Omental fat pad (tissue), 4 donors: ENCODE measurements around the gene HSF2. TPM values are rescaled to one million over a fixed set of nuclear protein-coding genes. Genes with fewer than 3 reads are reported as not detected.

ENCODE experiments used
- ATAC-seq: fragments of 150-250 bp; one replicate; pipeline ENCODE4 v1.9.1; 2016; ENCODE audit warnings: mild to moderate bottlenecking, moderate library complexity; ENCODE audit not compliant: low FRiP score
- DNase-seq: peaks from one replicate; pipeline ENCODE4 v3.0.0-alpha.2; 2019; ENCODE audit warnings: low spot score
- total RNA-seq, 4 donors: library from RNA; depleted of rRNA; stranded (reverse); fragments of >200 nt; gene quantifications; one replicate each; pipeline ENCODE4 v1.1.0, GENCODE V29; 2016
- TF ChIP-seq, protein P1 (sequence below), 3 donors: fragments of 450-650 bp; IDR thresholded peaks; one replicate each; pipeline ENCODE4 v1.5.1; 2016 to 2017; ENCODE audit warnings: antibody characterized with exemption in 3 of 3, mild to moderate bottlenecking in 3 of 3, moderate library complexity in 2 of 3

The HSF2 gene
- total RNA-seq, 4 donors from 2014 or later, result 8.9 to 19.5 (median 13.5) TPM

DNA sequence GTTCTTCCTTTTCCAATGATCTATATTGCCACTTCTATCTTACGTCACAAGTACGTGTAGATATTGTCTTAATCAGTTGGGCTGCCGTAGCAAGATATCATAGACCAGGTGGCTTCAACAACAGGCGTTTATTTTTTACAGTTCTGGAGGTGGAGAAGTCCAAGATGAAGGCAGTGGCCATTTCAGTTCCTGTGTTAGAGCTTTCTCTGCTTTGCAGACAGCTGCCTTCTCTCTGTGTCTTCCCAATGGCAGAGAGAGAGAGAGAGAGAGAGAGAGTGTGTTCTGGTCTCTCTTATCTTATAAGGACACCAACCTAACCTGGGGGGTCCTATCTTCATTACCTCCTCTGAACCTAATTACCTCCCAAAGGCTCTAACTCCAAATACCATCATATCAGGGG, 8.3 kb downstream of the HSF2 start:
- TF ChIP-seq, protein P1, sequence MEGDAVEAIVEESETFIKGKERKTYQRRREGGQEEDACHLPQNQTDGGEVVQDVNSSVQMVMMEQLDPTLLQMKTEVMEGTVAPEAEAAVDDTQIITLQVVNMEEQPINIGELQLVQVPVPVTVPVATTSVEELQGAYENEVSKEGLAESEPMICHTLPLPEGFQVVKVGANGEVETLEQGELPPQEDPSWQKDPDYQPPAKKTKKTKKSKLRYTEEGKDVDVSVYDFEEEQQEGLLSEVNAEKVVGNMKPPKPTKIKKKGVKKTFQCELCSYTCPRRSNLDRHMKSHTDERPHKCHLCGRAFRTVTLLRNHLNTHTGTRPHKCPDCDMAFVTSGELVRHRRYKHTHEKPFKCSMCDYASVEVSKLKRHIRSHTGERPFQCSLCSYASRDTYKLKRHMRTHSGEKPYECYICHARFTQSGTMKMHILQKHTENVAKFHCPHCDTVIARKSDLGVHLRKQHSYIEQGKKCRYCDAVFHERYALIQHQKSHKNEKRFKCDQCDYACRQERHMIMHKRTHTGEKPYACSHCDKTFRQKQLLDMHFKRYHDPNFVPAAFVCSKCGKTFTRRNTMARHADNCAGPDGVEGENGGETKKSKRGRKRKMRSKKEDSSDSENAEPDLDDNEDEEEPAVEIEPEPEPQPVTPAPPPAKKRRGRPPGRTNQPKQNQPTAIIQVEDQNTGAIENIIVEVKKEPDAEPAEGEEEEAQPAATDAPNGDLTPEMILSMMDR (IDR thresholded peaks at IDR 0.05), result no peak
- DNase-seq (no peak), ATAC-seq (no peak)

DNA sequence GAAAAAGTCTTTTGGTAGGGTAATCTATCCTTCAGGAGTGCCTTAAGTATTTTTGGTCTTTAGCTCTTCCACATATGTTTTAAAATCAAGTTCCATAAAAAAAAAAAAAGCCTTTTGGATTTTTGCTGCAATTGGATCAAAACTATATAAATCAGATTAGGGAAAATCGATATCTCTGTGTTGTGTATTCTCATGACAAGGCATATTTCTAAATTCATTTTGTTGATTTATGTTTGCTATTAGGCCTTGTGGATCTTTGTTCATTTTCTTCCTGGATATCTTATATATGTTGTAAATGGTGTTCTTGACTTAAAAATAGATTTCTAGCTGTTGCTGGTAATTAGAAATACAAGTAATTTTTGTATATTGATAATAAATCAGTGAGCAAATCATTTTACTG, 8.8 kb downstream of the HSF2 start:
- no peak for DNase-seq
- TF ChIP-seq, protein P1 (IDR thresholded peaks at IDR 0.05), result no peak
- no peak for ATAC-seq

DNA sequence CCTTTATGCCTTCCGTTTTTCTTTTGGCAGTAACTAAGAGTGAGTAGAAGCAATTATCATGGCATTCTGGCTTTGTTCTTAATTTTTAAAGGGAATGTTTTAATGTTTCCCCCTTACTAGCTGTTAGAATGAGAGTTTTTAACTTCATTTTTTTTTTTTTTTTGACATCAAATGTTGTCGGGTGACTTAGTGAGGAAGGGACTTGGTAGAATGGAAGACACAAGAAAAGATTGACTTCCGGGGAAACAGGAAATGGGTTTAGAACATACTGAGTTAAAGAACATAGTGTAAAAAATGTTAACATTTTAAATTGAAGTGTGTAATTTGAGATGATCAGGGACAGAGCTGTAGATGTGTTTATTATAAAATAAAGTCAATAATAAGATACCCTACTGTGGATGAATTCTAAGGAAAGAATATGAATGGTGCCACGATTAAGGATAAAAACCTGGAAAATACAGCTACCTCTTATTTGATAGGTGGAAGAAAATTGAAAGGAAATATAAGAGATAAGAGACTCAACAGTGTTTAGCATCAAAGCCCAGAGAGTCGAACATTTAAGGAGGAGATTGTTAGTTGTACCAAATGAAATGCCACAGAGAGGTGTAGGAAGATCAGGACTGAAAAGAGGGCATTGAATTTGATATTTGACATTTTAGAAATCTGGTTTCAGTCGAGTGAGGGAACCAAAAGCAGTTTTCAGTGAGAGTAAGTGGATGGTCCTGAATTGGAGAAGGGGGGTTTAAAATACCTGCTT, 9.4 kb downstream of the HSF2 start:
- TF ChIP-seq, protein P1 (IDR thresholded peaks at IDR 0.05), result no peak

DNA sequence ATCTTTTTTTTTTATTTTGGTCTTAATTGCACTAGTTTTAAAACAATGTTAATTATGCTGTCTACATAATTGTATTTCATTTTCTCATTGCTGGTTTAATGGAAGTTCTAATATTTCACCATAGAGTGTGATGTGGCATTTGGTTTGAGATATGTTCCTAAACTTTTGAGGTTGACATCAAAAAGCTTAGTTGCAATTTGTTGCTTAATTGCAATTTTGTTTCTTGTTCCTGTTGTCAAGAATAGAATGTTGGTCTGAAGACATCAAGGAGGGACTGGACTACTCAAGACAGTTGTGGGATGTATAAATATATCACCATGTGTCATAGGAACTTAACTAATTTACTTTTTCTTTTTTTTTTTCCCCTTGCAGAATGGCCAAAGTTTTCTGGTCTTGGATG, 12.5 kb downstream of the HSF2 start:
- DNase-seq, result no peak
- ATAC-seq, result no peak
- TF ChIP-seq, protein P1 (IDR thresholded peaks at IDR 0.05), result no peak

More for the DNA sequence above, 9.4 kb downstream of the HSF2 start:
- ATAC-seq, result no peak
- no peak for DNase-seq

DNA sequence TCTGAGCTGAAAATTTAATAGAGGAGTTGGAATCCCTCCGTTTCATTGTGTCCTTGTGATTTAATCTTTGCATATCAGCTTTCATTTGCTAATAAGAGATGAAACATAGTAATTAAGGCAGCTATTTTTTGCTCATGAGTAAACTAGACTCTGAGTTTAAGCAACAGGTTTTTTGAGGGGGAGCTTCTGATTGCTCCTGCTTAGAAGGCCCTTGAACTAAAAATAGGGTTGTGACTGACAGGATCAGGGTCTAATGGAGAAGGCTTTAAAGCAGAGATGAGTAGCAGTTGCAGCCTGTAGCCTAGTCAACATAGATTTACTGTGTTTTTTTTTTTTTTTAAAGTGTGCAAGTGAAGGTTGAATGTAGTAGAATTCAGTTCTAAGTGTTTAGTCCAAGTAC, 17.4 kb downstream of the HSF2 start:
- TF ChIP-seq, protein P1 (IDR thresholded peaks at IDR 0.05), result no peak
- ATAC-seq (no peak), DNase-seq (no peak)

DNA sequence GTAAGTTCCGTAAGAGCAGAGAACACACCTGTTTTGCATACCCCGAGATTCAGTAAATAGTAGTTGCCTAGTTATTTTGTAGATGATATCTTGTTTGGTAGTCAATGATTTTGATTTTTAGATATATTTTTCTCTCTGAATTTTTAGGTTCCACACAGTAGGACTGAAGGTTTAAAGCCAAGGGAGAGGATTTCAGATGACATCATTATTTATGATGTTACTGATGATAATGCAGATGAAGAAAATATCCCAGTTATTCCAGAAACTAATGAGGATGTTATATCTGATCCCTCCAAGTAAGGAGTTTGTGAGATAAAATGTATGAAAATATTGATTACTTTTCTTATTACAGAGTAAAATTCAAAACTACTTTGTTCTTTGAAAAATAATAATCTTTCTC, 22.6 kb downstream of the HSF2 start:
- DNase-seq, result no peak
- no peak for ATAC-seq
- TF ChIP-seq, protein P1 (IDR thresholded peaks at IDR 0.05), result no peak

DNA sequence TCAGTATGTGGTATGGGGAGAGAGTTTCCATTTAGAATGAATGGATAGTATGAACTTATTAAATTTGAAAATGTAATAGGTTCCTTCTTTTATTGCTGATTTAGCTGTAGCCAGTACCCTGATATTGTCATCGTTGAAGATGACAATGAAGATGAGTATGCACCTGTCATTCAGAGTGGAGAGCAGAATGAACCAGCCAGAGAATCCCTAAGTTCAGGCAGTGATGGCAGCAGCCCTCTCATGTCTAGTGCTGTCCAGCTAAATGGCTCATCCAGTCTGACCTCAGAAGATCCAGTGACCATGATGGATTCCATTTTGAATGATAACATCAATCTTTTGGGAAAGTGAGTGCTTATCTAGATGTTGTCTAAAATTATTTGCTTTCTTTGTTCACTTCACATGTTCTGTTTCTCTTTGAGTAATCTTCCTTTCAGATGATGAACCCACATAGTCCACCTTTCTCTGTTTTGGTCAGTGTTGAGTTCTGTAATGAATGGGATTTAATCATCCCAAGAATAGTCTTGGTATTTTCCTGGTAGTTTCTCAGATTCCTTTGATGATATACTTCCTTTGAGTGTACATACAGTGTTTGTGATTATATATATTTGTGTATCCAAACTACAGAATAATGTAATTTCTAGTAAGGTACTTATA, 23.3 kb downstream of the HSF2 start:
- TF ChIP-seq, protein P1 (IDR thresholded peaks at IDR 0.05), result no peak
- DNase-seq (no peak), ATAC-seq (no peak)
